ENCODE data around the gene CACNB2.

GRCh38 chr10:18556522-18557147 lies 416.4 kb downstream of the CACNB2 start:
- TF ChIP-seq CTCF (IDR thresholded peaks at IDR 0.05): no peak
- no peak for TF ChIP-seq POLR2AphosphoS5 (IDR thresholded peaks at IDR 0.05)
